ENCODE measurements around the gene ITGA4. TPM values are rescaled to one million over a fixed set of nuclear protein-coding genes. Genes with fewer than 3 reads are reported as not detected.

The ITGA4 gene
- total RNA-seq, 3 donors from 2014 or later, result 6.7 to 12.5 (median 11.7) TPM

DNA sequence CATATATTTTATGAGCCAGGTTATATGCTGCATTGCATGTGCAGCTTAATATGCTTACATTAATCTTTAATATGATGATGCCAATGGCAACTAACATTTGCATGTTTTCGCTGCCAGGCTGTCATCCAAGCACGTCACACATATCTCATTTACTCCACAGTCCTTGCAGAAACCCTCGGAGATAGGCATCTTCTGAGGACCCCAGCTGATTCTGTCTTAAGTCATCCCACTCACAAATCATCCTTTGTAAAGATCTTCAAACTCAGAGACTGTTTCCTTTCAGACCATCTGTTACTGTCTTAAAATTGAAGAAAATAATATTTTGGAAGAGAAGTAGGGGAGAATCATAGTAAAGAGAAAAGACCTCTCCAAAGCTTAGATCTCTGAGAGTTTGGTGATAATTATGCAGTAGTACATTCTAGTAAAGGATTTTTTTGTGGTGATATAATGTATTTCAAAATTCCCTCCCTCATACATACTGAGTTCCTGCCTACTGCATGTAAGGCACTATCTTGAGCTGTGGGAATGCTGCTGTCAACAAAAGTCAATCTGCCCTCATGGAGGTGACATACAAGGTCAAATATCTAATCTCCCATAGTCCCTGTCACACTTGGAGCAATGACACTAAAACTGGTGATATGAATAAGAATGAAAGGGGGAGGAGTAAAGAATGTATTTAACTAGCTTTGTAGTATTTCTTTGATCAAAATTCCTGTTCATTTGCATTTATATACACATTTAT, 11.0 kb downstream of the ITGA4 start:
- TF ChIP-seq, protein P1, sequence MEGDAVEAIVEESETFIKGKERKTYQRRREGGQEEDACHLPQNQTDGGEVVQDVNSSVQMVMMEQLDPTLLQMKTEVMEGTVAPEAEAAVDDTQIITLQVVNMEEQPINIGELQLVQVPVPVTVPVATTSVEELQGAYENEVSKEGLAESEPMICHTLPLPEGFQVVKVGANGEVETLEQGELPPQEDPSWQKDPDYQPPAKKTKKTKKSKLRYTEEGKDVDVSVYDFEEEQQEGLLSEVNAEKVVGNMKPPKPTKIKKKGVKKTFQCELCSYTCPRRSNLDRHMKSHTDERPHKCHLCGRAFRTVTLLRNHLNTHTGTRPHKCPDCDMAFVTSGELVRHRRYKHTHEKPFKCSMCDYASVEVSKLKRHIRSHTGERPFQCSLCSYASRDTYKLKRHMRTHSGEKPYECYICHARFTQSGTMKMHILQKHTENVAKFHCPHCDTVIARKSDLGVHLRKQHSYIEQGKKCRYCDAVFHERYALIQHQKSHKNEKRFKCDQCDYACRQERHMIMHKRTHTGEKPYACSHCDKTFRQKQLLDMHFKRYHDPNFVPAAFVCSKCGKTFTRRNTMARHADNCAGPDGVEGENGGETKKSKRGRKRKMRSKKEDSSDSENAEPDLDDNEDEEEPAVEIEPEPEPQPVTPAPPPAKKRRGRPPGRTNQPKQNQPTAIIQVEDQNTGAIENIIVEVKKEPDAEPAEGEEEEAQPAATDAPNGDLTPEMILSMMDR (IDR thresholded peaks at IDR 0.05), result no peak
- no peak for TF ChIP-seq POLR2A (IDR thresholded peaks at IDR 0.05)
- TF ChIP-seq POLR2AphosphoS5 (IDR thresholded peaks at IDR 0.05), result no peak

DNA sequence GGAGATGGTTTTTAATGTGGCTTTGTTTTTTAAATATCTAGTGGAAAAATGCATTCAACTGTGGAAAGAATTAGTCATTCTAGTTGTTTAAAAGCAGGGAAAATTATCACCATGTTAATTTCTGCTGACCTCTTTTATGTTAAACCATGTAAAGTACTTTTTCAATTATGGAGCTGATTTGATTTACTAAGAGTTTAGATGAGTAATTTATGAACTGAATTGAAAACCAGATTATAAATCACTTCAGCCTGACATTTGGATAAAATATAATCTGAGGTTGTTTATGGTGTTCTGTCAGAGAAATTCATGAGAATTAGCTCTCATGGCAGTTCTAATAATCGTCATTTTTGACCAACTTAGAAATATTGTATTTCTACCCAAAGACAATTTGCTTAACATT, 11.6 kb downstream of the ITGA4 start:
- Histone ChIP-seq H3K36me3 (no peaks in the 10 kb centered on the region), H3K27me3 (no peaks in the 10 kb centered on the region), H3K4me1 (no peaks in the 10 kb centered on the region), H3K9me3 (no peaks in the 10 kb centered on the region), H3K4me3 (no peak overlapping the region), H3K27ac (no peak overlapping the region)
- no peak for TF ChIP-seq POLR2A (IDR thresholded peaks at IDR 0.05)
- TF ChIP-seq POLR2AphosphoS5 (IDR thresholded peaks at IDR 0.05), result no peak
- TF ChIP-seq, protein P1 (IDR thresholded peaks at IDR 0.05), result no peak
- no peak for DNase-seq (ENCODE audit: low spot score in 2 of 2)
- intact Hi-C loops (cut with DNase I; ENCODE audit: low total_unique reads), result no loop called here

More for the DNA sequence above, 11.0 kb downstream of the ITGA4 start:
- H3K4me3 ChIP-seq, result no peak overlapping the region
- intact Hi-C loops (cut with DNase I; ENCODE audit: low total_unique reads), result no loop called here
- DNase-seq (ENCODE audit: low spot score in 2 of 2), result no peak
- no peaks in the 10 kb centered on the region for H3K9me3 ChIP-seq
- H3K27me3 ChIP-seq, result no peaks in the 10 kb centered on the region
- H3K27ac ChIP-seq, result no peak overlapping the region
- H3K36me3 ChIP-seq, result no peaks in the 10 kb centered on the region
- no peaks in the 10 kb centered on the region for H3K4me1 ChIP-seq

DNA sequence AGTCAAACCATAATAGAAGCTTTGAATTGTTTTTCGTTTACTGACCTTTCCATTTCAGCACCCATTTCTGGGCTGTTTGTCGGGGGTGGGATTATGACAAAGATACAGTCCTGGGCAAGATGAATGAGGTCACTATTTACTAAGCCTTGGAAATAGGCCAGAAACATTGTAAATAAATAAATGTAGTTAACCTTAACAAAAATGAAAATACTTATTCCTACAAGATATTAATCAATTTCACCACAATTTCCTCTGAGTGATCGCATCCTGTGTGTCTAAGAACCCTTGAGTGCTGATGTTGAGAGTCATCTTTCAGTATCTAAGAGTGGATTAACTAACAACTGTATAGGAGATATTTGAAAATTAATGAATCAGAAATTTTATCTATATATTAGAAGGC, 14.0 kb downstream of the ITGA4 start:
- Histone ChIP-seq H3K4me1 (no peaks in the 10 kb centered on the region), H3K27me3 (no peaks in the 10 kb centered on the region), H3K36me3 (no peaks in the 10 kb centered on the region), H3K4me3 (no peak overlapping the region), H3K9me3 (no peaks in the 10 kb centered on the region), H3K27ac (no peak overlapping the region)
- TF ChIP-seq POLR2A (IDR thresholded peaks at IDR 0.05) (no peak), POLR2AphosphoS5 (IDR thresholded peaks at IDR 0.05) (no peak)
- TF ChIP-seq, protein P1 (IDR thresholded peaks at IDR 0.05), result no peak
- no peak for DNase-seq (ENCODE audit: low spot score in 2 of 2)
- intact Hi-C loops (cut with DNase I; ENCODE audit: low total_unique reads), result no loop called here

DNA sequence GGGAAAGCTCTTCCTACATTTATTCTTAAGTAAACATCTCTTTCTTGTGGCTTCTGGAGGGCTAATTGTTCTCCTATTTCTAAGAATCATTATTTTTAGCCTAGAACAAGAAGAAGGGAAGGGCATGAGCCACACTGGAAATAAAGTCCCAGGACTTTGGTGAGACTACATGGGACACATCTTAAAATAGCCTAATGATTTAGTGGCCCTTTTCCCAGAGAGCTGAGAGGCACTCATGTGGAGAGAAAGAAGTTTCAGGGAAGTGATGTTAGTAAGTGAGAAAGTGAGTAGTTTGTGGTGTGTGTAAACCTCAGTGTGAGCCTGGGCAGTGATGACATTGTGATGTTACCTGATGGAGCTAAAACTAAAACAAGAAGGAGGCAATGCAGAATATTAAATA, 14.6 kb downstream of the ITGA4 start:
- TF ChIP-seq POLR2AphosphoS5 (IDR thresholded peaks at IDR 0.05) (no peak), POLR2A (IDR thresholded peaks at IDR 0.05) (no peak)
- TF ChIP-seq, protein P1 (IDR thresholded peaks at IDR 0.05), result no peak
- Histone ChIP-seq H3K36me3 (no peaks in the 10 kb centered on the region), H3K27ac (no peak overlapping the region), H3K4me3 (no peak overlapping the region), H3K9me3 (no peaks in the 10 kb centered on the region), H3K27me3 (no peaks in the 10 kb centered on the region), H3K4me1 (no peaks in the 10 kb centered on the region)
- DNase-seq (ENCODE audit: low spot score in 2 of 2), result no peak
- intact Hi-C loops (cut with DNase I; ENCODE audit: low total_unique reads), result no loop called here

DNA sequence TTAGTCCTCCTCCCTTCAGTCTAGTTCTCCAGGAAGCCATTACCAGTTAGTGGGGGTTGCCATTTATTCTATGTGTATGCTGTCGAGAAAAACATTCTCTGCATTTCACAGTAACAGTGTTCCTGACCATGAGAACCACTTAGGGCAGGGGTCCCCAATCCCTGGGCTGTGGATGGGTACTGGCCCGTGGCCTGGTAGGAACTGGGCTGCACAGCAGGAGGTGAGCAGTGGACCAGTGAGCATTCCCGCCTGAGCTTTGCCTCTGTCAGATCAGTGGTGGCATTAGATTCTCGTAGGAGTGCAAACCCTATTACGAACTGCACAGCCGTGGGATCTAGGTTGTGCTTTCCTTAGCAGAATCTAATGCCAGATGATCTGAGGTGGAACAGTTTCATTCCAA, 15.8 kb downstream of the ITGA4 start:
- TF ChIP-seq, protein P1 (IDR thresholded peaks at IDR 0.05), result no peak
- Histone ChIP-seq H3K27me3 (no peaks in the 10 kb centered on the region), H3K36me3 (no peaks in the 10 kb centered on the region), H3K4me1 (no peaks in the 10 kb centered on the region), H3K4me3 (peak overlapping the region in 2 of 3 donors; percentile 17 to 26), H3K9me3 (no peaks in the 10 kb centered on the region), H3K27ac (peak overlapping the region; percentile 19 to 23)
- no peak for DNase-seq (ENCODE audit: low spot score in 2 of 2)
- intact Hi-C loops (cut with DNase I; ENCODE audit: low total_unique reads), result no loop called here

Data from breast epithelium (tissue), 4 donors.